GM23248 (cell line): ENCODE results near the gene USP22. TPM values are rescaled to one million over a fixed set of nuclear protein-coding genes. Genes with fewer than 3 reads are reported as not detected.

Experiments used
- DNase-seq: peaks from one replicate; pipeline ENCODE4 v3.0.0-alpha.2; 2015
- H2AFZ ChIP-seq: fragments of 200-600 bp; sonication (generic); 2 replicates; pipeline ENCODE4 v1.6.1; 2016; ENCODE audit warnings: antibody characterized with exemption
- H3F3A ChIP-seq: fragments of 200-600 bp; sonication (generic); 2 replicates; pipeline ENCODE4 v1.6.1; 2016; ENCODE audit warnings: mild to moderate bottlenecking, antibody characterized with exemption, mixed run types; ENCODE audit not compliant: insufficient read depth
- H3K27ac ChIP-seq: fragments of 200-600 bp; sonication (generic); 2 replicates; pipeline ENCODE4 v1.5.1; 2016; ENCODE audit warnings: mild to moderate bottlenecking
- H3K27me3 ChIP-seq: fragments of 200-600 bp; sonication (generic); replicated peaks from 2 replicates; pipeline ENCODE4 v1.6.1; 2016; ENCODE audit warnings: mild to moderate bottlenecking; ENCODE audit not compliant: insufficient read depth
- H3K36me3 ChIP-seq: fragments of 200-600 bp; sonication (generic); 2 replicates; pipeline ENCODE4 v1.6.1; 2016; ENCODE audit warnings: low read depth, mild to moderate bottlenecking
- H3K4me1 ChIP-seq: fragments of 200-600 bp; sonication (generic); 2 replicates; pipeline ENCODE4 v1.6.1; 2016; ENCODE audit warnings: mild to moderate bottlenecking; ENCODE audit not compliant: insufficient read depth
- H3K4me2 ChIP-seq: fragments of 200-600 bp; sonication (generic); one replicate; pipeline ENCODE4 v1.6.1; 2016; ENCODE audit warnings: mild to moderate bottlenecking; ENCODE audit not compliant: unreplicated experiment
- H3K4me3 ChIP-seq: fragments of 200-600 bp; sonication (generic); 2 replicates; pipeline ENCODE4 v1.5.1; 2016; ENCODE audit warnings: mild to moderate bottlenecking
- H3K79me2 ChIP-seq: fragments of 200-600 bp; sonication (generic); 2 replicates; pipeline ENCODE4 v1.6.1; 2016; ENCODE audit warnings: mild to moderate bottlenecking; ENCODE audit not compliant: insufficient read depth
- H3K9ac ChIP-seq: fragments of 200-600 bp; sonication (generic); 2 replicates; pipeline ENCODE4 v1.6.1; 2016; ENCODE audit warnings: mild to moderate bottlenecking
- H3K9me2 ChIP-seq: fragments of 200-600 bp; sonication (generic); 2 replicates; pipeline ENCODE4 v1.6.1; 2016; ENCODE audit warnings: mixed run types, mild to moderate bottlenecking, moderate library complexity; ENCODE audit not compliant: insufficient read depth
- H3K9me3 ChIP-seq: fragments of 200-600 bp; sonication (generic); one replicate; pipeline ENCODE4 v1.6.1; 2017; ENCODE audit warnings: low read depth
- H4K20me1 ChIP-seq: fragments of 200-600 bp; sonication (generic); 2 replicates; pipeline ENCODE4 v1.6.0; 2016; ENCODE audit not compliant: insufficient read depth
- EZH2 ChIP-seq: fragments of 200-600 bp; sonication (generic); IDR thresholded peaks from 2 replicates; pipeline ENCODE4 v1.6.1; 2018; ENCODE audit warnings: antibody characterized with exemption, mild to moderate bottlenecking; ENCODE audit not compliant: insufficient read depth, poor library complexity, severe bottlenecking
- EZH2phosphoT487 ChIP-seq: fragments of 200-600 bp; sonication (generic); IDR thresholded peaks from 2 replicates; pipeline ENCODE4 v1.6.1; 2018; ENCODE audit warnings: antibody characterized with exemption, moderate library complexity, mild to moderate bottlenecking, low read depth; ENCODE audit not compliant: insufficient read depth
- WGBS, 2 experiments: methylation state at CpG; one replicate each; pipeline ENCODE4 v1.1.6; 2015 to 2017; ENCODE audit warnings: low lambda C conversion rate in 2 of 2, low coverage in 1 of 2; ENCODE audit errors: missing lambda C conversion rate in 2 of 2; 5-methylcytosine and 5-hydroxymethylcytosine counted together
- in situ Hi-C: fragments of 300-500 bp; cut with MboI; formaldehyde crosslinking; loops from 2 replicates; pipeline ENCODE4 v1.15.0; 2020
- polyA plus RNA-seq: library from polyadenylated mRNA; unstranded; fragments of >200 nt; fragmentation: Nextera tagmentation; extraction: Ambion mirVana; gene quantifications from 2 replicates; pipeline ENCODE4 v1.2.1, GENCODE V29; 2016
- total RNA-seq: library from RNA; depleted of rRNA; stranded (reverse); fragments of >200 nt; shearing (Covaris generic); gene quantifications from 2 replicates; pipeline ENCODE4 v1.2.3, GENCODE V29; 2014

The USP22 gene
- total and polyA plus RNA-seq, 2 experiments from 2014 or later, result 75.1 to 154 TPM

DNA sequence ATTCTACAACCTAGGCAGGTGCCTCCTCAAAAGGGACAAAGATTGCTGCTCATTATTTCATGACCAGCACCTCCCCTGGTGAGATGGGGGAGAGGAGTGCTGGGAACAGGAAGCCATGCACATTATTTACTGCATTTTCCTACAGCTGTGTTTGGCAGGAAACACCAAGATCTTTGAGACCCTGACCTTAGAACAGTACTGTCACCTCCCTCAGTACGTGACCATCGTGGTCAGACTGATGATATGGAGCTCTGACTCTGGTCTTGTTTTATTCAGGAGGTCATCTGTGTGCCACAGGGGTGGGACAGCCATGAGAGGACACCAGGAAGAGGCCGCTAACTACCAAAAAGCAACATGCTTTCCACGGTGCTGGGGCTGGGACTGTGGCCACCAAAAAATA lies 37.4 kb downstream of the USP22 start:
- Histone ChIP-seq H3K4me2 (no peak overlapping the region), H4K20me1 (no peaks in the 10 kb centered on the region), H3K4me1 (no peaks in the 10 kb centered on the region), H2AFZ (no peak overlapping the region), H3K79me2 (peaks cover 97% of the 10 kb centered on the region), H3F3A (peaks cover 29% of the 10 kb centered on the region; the same call in 1 of the 2 replicates), H3K9ac (no peak overlapping the region), H3K9me2 (no peaks in the 10 kb centered on the region), H3K27ac (peak overlapping the region; percentile 3; the same call in 1 of the 2 replicates), H3K27me3 (no peaks in the 10 kb centered on the region), H3K4me3 (no peak overlapping the region), H3K36me3 (peaks cover 79% of the 10 kb centered on the region), H3K9me3 (no peaks in the 10 kb centered on the region)
- 71 to 75% methylated on average over 4 of the region's 4 CpGs for WGBS, 2 experiments
- in situ Hi-C loops, result no loop called here
- TF ChIP-seq EZH2phosphoT487 (no peak), EZH2 (no peak)
- DNase-seq, result no peak

DNA sequence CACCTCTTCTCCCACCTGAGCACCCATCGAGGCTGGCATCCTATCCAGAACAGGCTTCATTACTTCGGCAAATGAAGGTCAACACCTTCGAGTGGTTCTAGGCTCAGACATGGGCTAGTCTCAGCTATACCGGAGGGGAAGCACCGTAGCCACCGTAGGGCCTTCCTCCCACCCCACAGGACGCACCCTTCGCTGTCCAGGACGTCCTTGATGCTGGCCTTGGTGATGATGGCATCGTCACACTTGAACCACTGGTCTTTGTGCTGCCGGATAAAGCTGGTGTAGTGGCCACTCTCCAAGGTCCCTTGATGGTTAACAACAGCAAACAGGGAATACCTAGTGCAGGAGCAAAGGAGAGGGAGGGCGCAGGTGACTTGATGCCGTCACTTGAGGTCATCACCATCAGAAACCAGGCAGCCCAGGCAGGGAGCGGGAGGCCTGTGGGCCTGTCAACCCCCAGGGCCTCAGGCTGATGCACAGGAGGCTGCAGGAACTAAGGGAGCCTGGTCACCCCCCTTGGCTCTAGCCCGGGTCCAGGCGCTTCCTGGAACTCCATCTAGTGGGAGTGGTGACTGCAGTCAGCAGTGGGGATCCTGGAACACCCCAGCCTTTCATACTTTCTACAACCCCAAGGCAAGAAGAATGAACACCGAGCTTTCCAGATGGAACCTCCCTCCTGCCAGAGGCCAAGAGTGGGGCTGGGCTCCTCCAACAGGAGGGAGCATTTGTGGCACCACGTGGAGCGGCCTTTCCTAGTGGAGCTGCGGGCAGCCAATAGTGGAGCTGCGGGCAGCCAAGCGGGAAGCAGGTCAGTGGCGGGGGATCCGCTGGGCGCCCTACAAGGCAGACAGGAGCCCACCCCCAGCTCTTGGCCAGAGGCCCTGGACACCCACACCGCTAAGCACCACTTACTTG lies 38.5 kb downstream of the USP22 start:
- no peak for DNase-seq
- H3K36me3 ChIP-seq, result peaks cover 75% of the 10 kb centered on the region
- in situ Hi-C loops, result no loop called here
- TF ChIP-seq EZH2phosphoT487 (no peak), EZH2 (no peak)
- H3K4me2 ChIP-seq, result no peak overlapping the region
- no peaks in the 10 kb centered on the region for H3K27me3 ChIP-seq
- H3F3A ChIP-seq, result peaks cover 32% of the 10 kb centered on the region; the same call in 1 of the 2 replicates
- no peak overlapping the region for H2AFZ ChIP-seq
- H3K27ac ChIP-seq, result no peak overlapping the region
- no peak overlapping the region for H3K9ac ChIP-seq
- H3K4me3 ChIP-seq, result no peak overlapping the region
- H3K4me1 ChIP-seq, result no peaks in the 10 kb centered on the region
- no peaks in the 10 kb centered on the region for H3K9me3 ChIP-seq
- peaks cover 97% of the 10 kb centered on the region for H3K79me2 ChIP-seq
- H4K20me1 ChIP-seq, result no peaks in the 10 kb centered on the region
- WGBS, 2 experiments, result 77 to 78% methylated on average over 26 of the region's 26 CpGs
- H3K9me2 ChIP-seq, result no peaks in the 10 kb centered on the region

DNA sequence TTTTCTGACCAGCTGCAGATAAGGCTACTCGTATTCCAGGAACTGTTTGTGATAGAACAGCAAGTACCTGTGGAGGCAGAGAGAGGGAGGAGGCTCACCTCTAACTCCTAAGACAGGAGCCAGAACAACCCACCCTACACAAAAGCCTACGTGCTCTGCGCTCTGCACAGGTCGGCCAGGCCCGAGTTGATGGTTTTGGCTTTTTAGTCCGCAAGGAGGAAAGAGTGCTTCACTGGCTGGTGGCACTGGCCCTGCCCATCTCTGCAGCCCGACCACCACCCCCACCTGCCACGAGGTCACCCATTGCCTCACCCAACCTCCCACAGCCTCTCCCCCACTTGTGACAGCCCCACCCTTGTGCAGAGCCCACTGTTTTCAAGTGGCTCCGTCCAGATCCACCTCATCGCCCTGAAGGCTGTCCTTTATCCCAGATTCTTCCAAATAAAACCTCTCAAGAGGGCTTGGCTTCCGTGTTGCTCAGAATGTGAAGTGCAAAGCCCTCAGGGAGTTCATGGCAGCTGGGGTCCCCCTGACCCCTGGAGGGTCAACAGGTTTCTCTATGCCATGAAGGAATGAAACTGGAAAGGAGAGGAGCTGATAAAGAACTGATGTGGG lies 39.7 kb downstream of the USP22 start:
- in situ Hi-C loops, result no loop called here
- WGBS, 2 experiments, result 82 to 85% methylated on average over 9 to 11 of the region's 11 CpGs
- Histone ChIP-seq H3K36me3 (peaks cover 72% of the 10 kb centered on the region), H3K4me2 (no peak overlapping the region), H3K27me3 (no peaks in the 10 kb centered on the region), H3K9me2 (no peaks in the 10 kb centered on the region), H3K4me1 (no peaks in the 10 kb centered on the region), H2AFZ (no peak overlapping the region), H3K9ac (peak overlapping the region; percentile 17; the same call in 1 of the 2 replicates), H4K20me1 (no peaks in the 10 kb centered on the region), H3K4me3 (no peak overlapping the region), H3F3A (peaks cover 42% of the 10 kb centered on the region), H3K9me3 (no peaks in the 10 kb centered on the region), H3K27ac (no peak overlapping the region), H3K79me2 (peaks cover 97% of the 10 kb centered on the region)
- no peak for TF ChIP-seq EZH2
- TF ChIP-seq EZH2phosphoT487, result no peak
- DNase-seq, result no peak

DNA sequence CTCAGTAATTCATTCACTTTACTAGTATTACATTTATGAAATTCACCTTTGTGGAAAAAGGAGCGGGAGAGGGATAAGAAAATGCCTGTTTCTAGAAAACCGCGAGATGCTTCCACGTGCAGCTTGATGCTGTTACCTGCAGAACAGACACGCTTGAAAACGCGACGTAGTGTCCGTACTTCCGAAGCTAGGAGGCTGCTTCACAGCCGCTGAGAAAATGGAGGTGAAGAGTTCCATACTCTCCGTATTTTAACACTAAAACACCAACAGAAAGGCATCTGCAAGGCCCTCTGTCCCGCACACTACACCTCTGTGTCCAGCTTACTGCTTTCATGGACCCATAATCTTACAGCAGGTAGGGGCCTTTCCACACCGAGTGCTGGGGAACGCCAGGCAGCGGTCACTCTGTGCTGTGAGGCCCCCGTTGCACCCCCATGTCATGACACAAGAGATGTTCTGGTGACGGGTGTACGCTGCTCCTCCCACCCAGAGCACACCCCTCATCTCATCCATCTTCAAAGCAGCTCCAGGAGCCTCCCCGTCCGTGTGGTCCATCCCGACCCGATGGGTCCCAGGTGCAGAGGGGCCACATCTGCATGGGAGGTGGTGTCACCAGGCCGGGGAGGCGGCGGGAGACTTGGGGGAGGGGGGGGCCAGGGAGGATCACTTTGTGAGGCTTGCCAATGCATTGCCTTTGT lies 40.4 kb downstream of the USP22 start:
- no peaks in the 10 kb centered on the region for H3K9me3 ChIP-seq
- no peak for DNase-seq
- H3K79me2 ChIP-seq, result peaks cover 93% of the 10 kb centered on the region
- H3K4me1 ChIP-seq, result no peaks in the 10 kb centered on the region
- TF ChIP-seq EZH2phosphoT487 (no peak), EZH2 (no peak)
- H3K9me2 ChIP-seq, result no peaks in the 10 kb centered on the region
- H2AFZ ChIP-seq, result no peak overlapping the region
- H4K20me1 ChIP-seq, result no peaks in the 10 kb centered on the region
- H3K4me3 ChIP-seq, result no peak overlapping the region
- H3K27me3 ChIP-seq, result no peaks in the 10 kb centered on the region
- in situ Hi-C loops, result no loop called here
- H3K4me2 ChIP-seq, result no peak overlapping the region
- H3K27ac ChIP-seq, result peak overlapping the region; percentile 14; the same call in 1 of the 2 replicates
- H3K9ac ChIP-seq, result 0 out of 2 replicates have a peak overlapping the region, but pooled peaks have one; percentile 1
- H3K36me3 ChIP-seq, result peaks cover 65% of the 10 kb centered on the region
- WGBS, 2 experiments, result 84 to 87% methylated on average over 24 to 26 of the region's 26 CpGs
- H3F3A ChIP-seq, result peaks cover 36% of the 10 kb centered on the region; the same call in 1 of the 2 replicates
